ENCODE measurements around the gene SCTR. TPM values are rescaled to one million over a fixed set of nuclear protein-coding genes. Genes with fewer than 3 reads are reported as not detected.

SCTR gene
- total and polyA plus RNA-seq, 2 of the 8 experiments (the other 6 are each of a cell fraction or from before 2014, with no cell fraction given) = 0.15 TPM; not detected in 1

DNA sequence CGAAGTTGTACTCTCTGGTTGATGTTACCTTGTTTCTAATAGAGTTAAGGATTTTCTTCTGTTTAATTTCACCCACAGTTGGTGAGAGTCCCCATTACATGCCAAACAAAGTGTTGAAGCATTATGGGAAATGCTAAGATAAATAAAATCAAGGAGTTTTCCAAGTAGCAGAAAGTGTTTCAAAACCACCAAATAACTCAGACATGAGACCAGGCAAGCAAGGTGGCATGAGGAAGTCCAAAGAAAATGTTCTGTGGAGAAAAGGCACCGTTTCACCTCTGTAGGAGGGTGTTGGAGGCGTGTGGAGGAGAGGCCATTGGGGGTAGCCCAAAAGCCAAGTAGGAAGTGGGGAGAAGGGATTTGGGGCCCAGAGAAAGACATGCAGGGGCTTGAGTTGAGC lies 28.6 kb upstream of the SCTR start:
- Histone ChIP-seq H4K8ac (ENCODE audit: extremely low read depth, insufficient read depth, low read length) (no peak overlapping the region), H3K23ac (ENCODE audit: insufficient read length) (no peak overlapping the region), H3K23me2 (ENCODE audit: low read depth, low read length) (no peaks in the 10 kb centered on the region), H3K4me3 (ENCODE audit: extremely low read depth in 1 of 4, insufficient read depth in 2 of 4, low read depth in 3 of 4, low read length in 4 of 4) (no peak overlapping the region), H4K5ac (ENCODE audit: insufficient read length, low read depth, low read length) (no peak overlapping the region), H2BK20ac (ENCODE audit: low read length) (no peak overlapping the region), H3K27ac (ENCODE audit: low read depth, low read length) (no peak overlapping the region), H3K14ac (ENCODE audit: insufficient read length) (no peak overlapping the region), H3K4ac (replicated peaks; ENCODE audit: insufficient read length, low read depth, low read length) (no peak overlapping the region), H3K4me1 (replicated peaks in 1 of 4; ENCODE audit: control insufficient read depth in 3 of 4, insufficient read depth in 4 of 4, low read length in 3 of 4) (peaks cover 0 to 3% (median 0%) of the 10 kb centered on the region in 4 experiments; a peak in 1 of 7 replicates), H3K56ac (replicated peaks; ENCODE audit: insufficient read length, low read depth, low read length) (no peak overlapping the region), H2BK15ac (ENCODE audit: low read length) (no peak overlapping the region), H3K9me3 (ENCODE audit: insufficient read depth in 2 of 2, low read depth in 1 of 2, low read length in 1 of 2) (no peaks in the 10 kb centered on the region), H3K4me2 (ENCODE audit: insufficient read depth in 1 of 2, low read depth in 2 of 2, low read length in 2 of 2) (no peak overlapping the region), H3K36me3 (ENCODE audit: control insufficient read depth in 2 of 4, insufficient read depth in 4 of 4, low read length in 3 of 4) (no peaks in the 10 kb centered on the region), H2BK5ac (ENCODE audit: low read depth, low read length) (no peak overlapping the region), H2AFZ (ENCODE audit: low read length) (no peak overlapping the region), H3K9ac (replicated peaks in 1 of 4; ENCODE audit: extremely low read depth in 1 of 4, low read depth in 3 of 4, low read length in 3 of 4) (no peak overlapping the region), H2AK5ac (ENCODE audit: low read depth, low read length) (no peak overlapping the region), H2BK12ac (ENCODE audit: low read depth, low read length) (no peak overlapping the region), H4K20me1 (replicated peaks in 1 of 2; ENCODE audit: control insufficient read depth in 1 of 2, insufficient read depth in 2 of 2, low read length in 2 of 2) (no peaks in the 10 kb centered on the region), H3K18ac (ENCODE audit: extremely low read depth, low read length) (no peak overlapping the region), H3K79me1 (ENCODE audit: low read depth, low read length) (no peaks in the 10 kb centered on the region), H2BK120ac (replicated peaks; ENCODE audit: low read depth, low read length) (no peak overlapping the region), H4K91ac (replicated peaks; ENCODE audit: insufficient read length, low read length) (no peak overlapping the region), H3K79me2 (ENCODE audit: control insufficient read depth in 1 of 2, insufficient read depth in 2 of 2, low read length in 2 of 2) (no peaks in the 10 kb centered on the region), H3K27me3 (replicated peaks in 1 of 4; ENCODE audit: control insufficient read depth in 3 of 4, extremely low read depth in 1 of 4, insufficient read depth in 3 of 4, low read length in 3 of 4) (no peaks in the 10 kb centered on the region)
- 84% methylated on average over 3 of the region's 3 CpGs; no CpG with 5 or more reads in 1 of the 2 experiments for whole genome bisulfite sequencing, 2 experiments (ENCODE audit: extremely low coverage in 1 of 2, insufficient coverage in 1 of 2, insufficient read length in 1 of 2, insufficient replicate concordance in 2 of 2, low coverage in 1 of 2, low lambda C conversion rate in 2 of 2, missing lambda C conversion rate in 1 of 2)
- ChIA-PET POLR2A (ENCODE audit: partially characterized antibody) (no interaction called here), CTCF (ENCODE audit: partially characterized antibody) (no interaction called here)
- FAIRE-seq = no peak
- no peak for DNase-seq (ENCODE audit: low read depth in 1 of 2, low spot score in 2 of 2)
- TF ChIP-seq, protein P1, sequence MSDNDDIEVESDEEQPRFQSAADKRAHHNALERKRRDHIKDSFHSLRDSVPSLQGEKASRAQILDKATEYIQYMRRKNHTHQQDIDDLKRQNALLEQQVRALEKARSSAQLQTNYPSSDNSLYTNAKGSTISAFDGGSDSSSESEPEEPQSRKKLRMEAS (IDR thresholded peaks at IDR 0.05) = no peak

Measured in H1 (cell line).